ENCODE measurements around the gene MYH14.

MYH14 gene

DNA sequence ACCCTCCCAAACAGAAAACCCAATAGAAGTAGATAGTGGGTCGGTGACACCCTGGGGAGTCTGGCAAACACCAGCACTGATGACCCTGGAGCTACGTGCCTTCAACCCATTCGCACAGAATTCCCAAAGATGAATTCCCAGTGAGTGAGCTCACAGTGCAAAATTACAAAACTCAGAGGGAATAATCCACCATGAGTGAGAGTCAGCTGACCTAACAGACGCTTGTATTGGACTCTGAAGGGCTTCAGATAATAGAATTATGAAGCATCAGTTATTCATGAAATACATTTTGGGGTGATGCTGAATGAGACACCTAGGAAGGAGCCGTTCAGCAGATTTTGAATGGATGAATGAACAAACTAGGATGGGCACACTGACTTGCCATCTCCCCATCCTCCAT, 85.5 kb downstream of the MYH14 start:
- TF ChIP-seq, protein P1, sequence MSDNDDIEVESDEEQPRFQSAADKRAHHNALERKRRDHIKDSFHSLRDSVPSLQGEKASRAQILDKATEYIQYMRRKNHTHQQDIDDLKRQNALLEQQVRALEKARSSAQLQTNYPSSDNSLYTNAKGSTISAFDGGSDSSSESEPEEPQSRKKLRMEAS (IDR thresholded peaks at IDR 0.05; ENCODE audit: low read depth, low read length), result no peak
- TF ChIP-seq MYC (IDR thresholded peaks at IDR 0.05; ENCODE audit: low read depth, low read length) (no peak), POLR2A (IDR thresholded peaks at IDR 0.05; ENCODE audit: extremely low read depth, insufficient read length) (no peak)
- TF ChIP-seq, protein P2, sequence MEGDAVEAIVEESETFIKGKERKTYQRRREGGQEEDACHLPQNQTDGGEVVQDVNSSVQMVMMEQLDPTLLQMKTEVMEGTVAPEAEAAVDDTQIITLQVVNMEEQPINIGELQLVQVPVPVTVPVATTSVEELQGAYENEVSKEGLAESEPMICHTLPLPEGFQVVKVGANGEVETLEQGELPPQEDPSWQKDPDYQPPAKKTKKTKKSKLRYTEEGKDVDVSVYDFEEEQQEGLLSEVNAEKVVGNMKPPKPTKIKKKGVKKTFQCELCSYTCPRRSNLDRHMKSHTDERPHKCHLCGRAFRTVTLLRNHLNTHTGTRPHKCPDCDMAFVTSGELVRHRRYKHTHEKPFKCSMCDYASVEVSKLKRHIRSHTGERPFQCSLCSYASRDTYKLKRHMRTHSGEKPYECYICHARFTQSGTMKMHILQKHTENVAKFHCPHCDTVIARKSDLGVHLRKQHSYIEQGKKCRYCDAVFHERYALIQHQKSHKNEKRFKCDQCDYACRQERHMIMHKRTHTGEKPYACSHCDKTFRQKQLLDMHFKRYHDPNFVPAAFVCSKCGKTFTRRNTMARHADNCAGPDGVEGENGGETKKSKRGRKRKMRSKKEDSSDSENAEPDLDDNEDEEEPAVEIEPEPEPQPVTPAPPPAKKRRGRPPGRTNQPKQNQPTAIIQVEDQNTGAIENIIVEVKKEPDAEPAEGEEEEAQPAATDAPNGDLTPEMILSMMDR (IDR thresholded peaks at IDR 0.05; ENCODE audit: low read depth, low read length), result no peak
- no peak overlapping the region for H3K4me3 ChIP-seq (ENCODE audit: low read depth, low read length)
- DNase-seq (ENCODE audit: low read depth), result no peak

DNA sequence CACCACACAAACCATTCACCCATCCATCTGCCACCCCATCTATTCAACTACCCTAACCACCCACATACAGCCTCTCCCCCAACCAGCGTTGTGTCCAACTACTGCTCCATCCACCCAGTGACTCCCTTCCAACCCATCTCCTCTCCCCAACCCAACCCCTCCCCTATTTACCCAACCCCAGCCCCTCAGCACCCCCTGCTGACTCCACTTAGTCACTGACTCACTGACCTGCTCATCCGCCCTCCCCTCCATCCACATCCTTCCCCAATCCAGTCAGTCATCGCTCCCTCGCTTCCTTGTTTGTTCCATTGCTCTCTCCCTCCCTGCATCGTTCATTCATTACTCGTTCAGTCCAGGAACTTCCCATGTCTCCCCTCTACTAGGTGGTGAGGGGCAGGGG, 86.6 kb downstream of the MYH14 start:
- no peak for TF ChIP-seq POLR2A (IDR thresholded peaks at IDR 0.05; ENCODE audit: extremely low read depth, insufficient read length)
- peak; percentile 14 for DNase-seq (ENCODE audit: low read depth)
- H3K4me3 ChIP-seq (ENCODE audit: low read depth, low read length), result no peak overlapping the region

DNA sequence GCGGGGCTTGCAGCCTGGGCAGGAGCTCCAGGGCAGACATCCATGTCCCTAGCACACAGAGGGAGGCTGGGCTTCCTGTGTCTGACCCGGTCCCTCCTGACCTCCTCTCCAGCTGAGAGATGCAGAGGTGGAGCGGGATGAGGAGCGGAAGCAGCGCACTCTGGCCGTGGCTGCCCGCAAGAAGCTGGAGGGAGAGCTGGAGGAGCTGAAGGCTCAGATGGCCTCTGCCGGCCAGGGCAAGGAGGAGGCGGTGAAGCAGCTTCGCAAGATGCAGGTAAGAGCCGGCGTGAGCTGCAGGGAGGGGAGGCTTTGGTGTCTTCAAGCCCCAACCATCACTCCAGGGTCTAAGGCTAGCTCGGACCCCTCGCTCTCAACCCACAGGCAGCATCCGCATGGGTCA, 87.4 kb downstream of the MYH14 start:
- no peak for DNase-seq (ENCODE audit: low read depth)
- TF ChIP-seq MYC (IDR thresholded peaks at IDR 0.05; ENCODE audit: low read depth, low read length), result no peak
- TF ChIP-seq, protein P1 (IDR thresholded peaks at IDR 0.05; ENCODE audit: low read depth, low read length), result no peak
- TF ChIP-seq POLR2A (IDR thresholded peaks at IDR 0.05; ENCODE audit: extremely low read depth, insufficient read length), result no peak
- TF ChIP-seq, protein P2 (IDR thresholded peaks at IDR 0.05; ENCODE audit: low read depth, low read length), result no peak
- no peak overlapping the region for H3K4me3 ChIP-seq (ENCODE audit: low read depth, low read length)

- DNase-seq (ENCODE audit: low read depth), result no peak
- H3K4me3 ChIP-seq (ENCODE audit: low read depth, low read length), result no peak overlapping the region
- no peak for TF ChIP-seq POLR2A (IDR thresholded peaks at IDR 0.05; ENCODE audit: extremely low read depth, insufficient read length)
- TF ChIP-seq, protein P2 (IDR thresholded peaks at IDR 0.05; ENCODE audit: low read depth, low read length), result no peak
- TF ChIP-seq, protein P1 (IDR thresholded peaks at IDR 0.05; ENCODE audit: low read depth, low read length), result no peak
Observed at GRCh38 chr19:50292216-50292827, 88.9 kb downstream of the MYH14 start.

DNA sequence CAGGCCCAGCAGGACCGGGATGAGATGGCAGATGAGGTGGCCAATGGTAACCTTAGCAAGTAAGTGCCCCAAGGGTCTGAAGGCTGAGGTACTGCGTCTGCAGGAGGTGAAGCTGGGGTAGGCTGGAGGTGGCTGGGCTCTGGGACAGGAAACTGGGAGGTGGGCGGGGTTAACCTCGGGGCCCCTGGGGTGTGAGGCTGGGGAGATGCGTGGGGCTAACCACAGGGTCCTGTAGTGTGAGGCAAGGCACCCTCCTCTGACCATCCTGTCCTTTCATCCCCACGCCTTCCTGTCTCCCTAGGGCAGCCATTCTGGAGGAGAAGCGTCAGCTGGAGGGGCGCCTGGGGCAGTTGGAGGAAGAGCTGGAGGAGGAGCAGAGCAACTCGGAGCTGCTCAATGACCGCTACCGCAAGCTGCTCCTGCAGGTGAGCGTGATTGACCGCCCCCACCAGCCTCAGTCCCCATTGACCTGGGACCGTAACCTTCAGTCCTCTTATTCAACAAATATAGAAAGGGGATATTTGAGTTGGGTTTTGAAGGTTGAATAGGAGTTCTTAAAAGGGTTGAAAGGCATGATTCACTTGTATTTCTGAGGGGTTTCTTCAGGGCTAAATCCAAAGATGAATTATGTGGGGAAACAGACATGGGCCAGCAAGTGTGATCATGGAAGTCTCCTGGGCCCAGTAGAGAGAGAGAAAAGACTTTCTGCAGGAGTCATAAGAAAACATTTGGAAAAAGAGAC, 90.0 kb downstream of the MYH14 start:
- no peak for TF ChIP-seq POLR2A (IDR thresholded peaks at IDR 0.05; ENCODE audit: extremely low read depth, insufficient read length)
- TF ChIP-seq, protein P1 (IDR thresholded peaks at IDR 0.05; ENCODE audit: low read depth, low read length), result no peak
- TF ChIP-seq MYC (IDR thresholded peaks at IDR 0.05; ENCODE audit: low read depth, low read length), result no peak
- peak; percentile 69 for DNase-seq (ENCODE audit: low read depth)
- H3K4me3 ChIP-seq (ENCODE audit: low read depth, low read length), result no peak overlapping the region

- DNase-seq (ENCODE audit: low read depth), result no peak
- no peak overlapping the region for H3K4me3 ChIP-seq (ENCODE audit: low read depth, low read length)
- TF ChIP-seq, protein P1 (IDR thresholded peaks at IDR 0.05; ENCODE audit: low read depth, low read length), result no peak
- no peak for TF ChIP-seq POLR2A (IDR thresholded peaks at IDR 0.05; ENCODE audit: extremely low read depth, insufficient read length)
- TF ChIP-seq, protein P2 (IDR thresholded peaks at IDR 0.05; ENCODE audit: low read depth, low read length), result no peak
- TF ChIP-seq MYC (IDR thresholded peaks at IDR 0.05; ENCODE audit: low read depth, low read length), result no peak
Observed at GRCh38 chr19:50300051-50300450, 96.6 kb downstream of the MYH14 start.
